Motor neuron (in vitro differentiated cells): ENCODE data around the gene PAF1. TPM values are rescaled to one million over a fixed set of nuclear protein-coding genes. Genes with fewer than 3 reads are reported as not detected.
"Not testable (repeated sequence)": the region's sequence is repeated elsewhere in the genome, so short reads cannot be mapped to it uniquely, and the experiment has no call there.

Experiments used
- ATAC-seq, 8 experiments: fragments of 200-7000 bp; cut with Tn5 transposase; replicated peaks in 6 of 8; 2 replicates each; pipeline ENCODE4 v1.8.0; 2021; ENCODE audit warnings: mild to moderate bottlenecking in 8 of 8, moderate library complexity in 8 of 8
- H3K27ac ChIP-seq, 2 donors: fragments of 250-450 bp; sonication (Bioruptor Pico); 2 replicates each; pipeline ENCODE4 v1.9.0; 2021; ENCODE audit warnings: antibody characterized with exemption in 2 of 2, mild to moderate bottlenecking in 2 of 2, moderate library complexity in 1 of 2
- H3K4me1 ChIP-seq, 2 donors: fragments of 250-450 bp; sonication (Bioruptor Pico); replicated peaks in 1 of 2; 2 replicates each; pipeline ENCODE4 v1.6.1; 2021; ENCODE audit warnings: antibody characterized with exemption in 2 of 2, mild to moderate bottlenecking in 2 of 2, moderate library complexity in 1 of 2
- H3K4me3 ChIP-seq, 5 donors: fragments of 250-450 bp; sonication (Bioruptor Pico); 2 replicates each; pipeline ENCODE4 v1.9.0; 2021; ENCODE audit warnings: antibody characterized with exemption in 5 of 5, mild to moderate bottlenecking in 5 of 5, moderate library complexity in 4 of 5
- WGBS, 10 experiments: fragments of 450-650 bp; shearing (Covaris generic); methylation state at CpG; one replicate each; pipeline ENCODE4 v1.0.0; 2022; 5-methylcytosine and 5-hydroxymethylcytosine counted together
- in situ Hi-C, 9 experiments: fragments of 400-800 bp; cut with MboI; loops; one replicate each; pipeline ENCODE4 v1.15.0; 2021; ENCODE audit warnings: low sequenced_read_pairs in 9 of 9, low pct_unique_long_range_greater_than_20kb in 2 of 9; ENCODE audit not compliant: unreplicated experiment in 9 of 9
- total RNA-seq, 8 experiments: library from RNA; unstranded; fragments of 300-600 nt; gene quantifications; 2 replicates each; pipeline versions ENCODE4 v1.2.3 to v1.2.4, GENCODE V29; 2022

PAF1 gene
- total RNA-seq, 8 experiments from 2014 or later, result 23.7 to 59.7 (median 37.0) TPM

DNA sequence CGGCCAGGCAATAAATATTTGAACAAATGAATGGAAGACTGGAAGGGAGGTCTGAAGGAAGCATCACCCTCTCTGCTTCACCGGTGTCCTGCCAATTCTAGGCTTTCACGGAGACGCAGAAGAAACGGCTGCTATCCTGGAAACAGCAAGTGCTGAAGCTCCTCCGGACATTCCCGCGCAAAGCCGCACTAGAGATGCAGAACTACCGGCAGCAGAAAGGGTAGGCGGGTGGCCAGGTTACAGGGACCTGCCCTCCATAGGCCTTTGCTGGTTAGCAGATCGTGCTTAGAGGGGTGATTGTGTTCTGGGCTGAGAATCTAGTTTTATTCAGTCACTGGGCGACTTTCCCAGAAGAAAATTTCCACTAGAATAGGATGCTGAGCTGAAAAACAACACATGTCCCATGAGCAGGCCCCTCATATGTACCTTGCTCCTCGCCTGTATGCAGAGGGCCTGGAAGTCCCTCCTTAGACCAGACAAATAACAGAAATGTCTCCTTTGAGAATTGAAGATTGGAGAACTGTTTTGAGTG is 11.0 kb downstream of the PAF1 start:
- 53 to 100% (median 90%) methylated on average over 1 to 5 of the region's 14 CpGs; no CpG with 5 or more reads in 5 of the 10 experiments for WGBS, 10 experiments
- H3K4me3 ChIP-seq, result no peak overlapping the region
- no peaks in the 10 kb centered on the region for H3K4me1 ChIP-seq
- in situ Hi-C loops, result no loop called here
- ATAC-seq, result no peak
- H3K27ac ChIP-seq, result no peak overlapping the region

DNA sequence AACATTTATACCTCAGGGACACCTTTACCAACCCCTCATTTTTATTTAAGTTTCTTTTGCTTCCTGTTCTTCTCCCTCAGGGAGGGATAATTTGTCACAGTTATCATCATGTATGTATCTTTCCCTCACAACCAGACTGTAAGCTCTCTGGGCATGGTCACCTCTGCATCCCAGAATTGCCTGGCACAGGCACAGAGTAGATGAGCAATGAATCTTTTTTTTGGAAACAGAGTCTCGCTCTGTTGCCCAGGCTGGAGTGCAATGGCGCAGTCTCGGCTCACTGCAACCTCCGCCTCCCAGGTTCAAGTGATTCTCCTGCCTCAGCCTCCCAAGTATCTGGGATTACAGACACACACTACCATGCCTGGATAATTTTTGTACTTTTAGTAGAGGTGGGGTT is 11.5 kb downstream of the PAF1 start:
- WGBS, 10 experiments, result 100% methylated on average over 1 to 3 of the region's 4 CpGs; no CpG with 5 or more reads in 7 of the 10 experiments
- H3K4me3 ChIP-seq, ATAC-seq, in situ Hi-C loops, H3K27ac ChIP-seq, H3K4me1 ChIP-seq: not testable (repeated sequence)

DNA sequence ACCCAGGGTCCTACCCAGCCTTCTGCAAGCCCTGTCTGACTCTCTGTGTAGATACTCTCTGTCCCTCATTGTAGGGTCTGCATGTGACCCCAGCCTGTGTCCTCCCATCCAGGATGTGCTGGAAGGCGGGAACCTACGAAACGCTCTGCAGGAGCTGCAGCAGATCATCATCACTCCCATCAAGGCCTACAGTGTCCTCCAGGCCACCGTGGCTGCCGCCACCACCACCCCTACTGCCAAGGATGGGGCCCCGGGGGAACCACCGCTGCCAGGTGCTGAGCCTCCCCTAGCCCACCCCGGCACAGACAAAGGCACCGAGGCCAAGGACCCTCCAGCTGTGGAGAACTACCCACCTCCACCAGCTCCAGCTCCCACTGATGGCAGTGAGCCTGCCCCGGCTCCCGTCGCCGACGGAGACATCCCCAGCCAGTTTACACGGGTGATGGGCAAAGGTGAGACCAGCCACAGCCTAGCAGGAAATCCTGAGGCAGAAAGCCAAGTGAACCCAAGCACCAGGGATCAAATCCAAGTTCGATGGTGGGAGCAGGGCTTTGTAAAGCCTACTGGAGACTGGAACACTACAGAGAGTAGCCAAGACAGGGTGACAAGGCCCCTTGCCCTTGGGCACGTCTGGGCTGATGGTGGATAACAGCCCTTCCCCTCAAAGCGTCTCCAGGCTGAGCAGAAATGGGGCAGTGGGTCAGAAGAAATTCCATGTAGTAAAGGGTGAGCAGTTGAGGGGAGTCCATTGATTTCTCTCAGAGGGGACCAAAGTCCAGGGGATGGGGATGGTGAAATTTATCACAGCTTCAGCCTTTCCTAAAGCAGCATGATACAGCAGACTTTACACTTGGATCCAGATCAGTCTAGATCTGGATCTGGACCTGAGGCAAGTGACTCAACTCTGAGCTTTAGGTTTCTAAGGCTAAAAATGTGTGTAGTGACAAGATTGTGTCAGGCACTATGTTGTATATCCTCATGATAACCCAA is 13.2 kb downstream of the PAF1 start:
- 75 to 100% (median 100%) methylated on average over 1 to 3 of the region's 18 CpGs; no CpG with 5 or more reads in 4 of the 10 experiments for WGBS, 10 experiments
- peak in 2 of 8 experiments; percentile 7 to 11 for ATAC-seq
- Histone ChIP-seq H3K4me1 (no peaks in the 10 kb centered on the region), H3K4me3 (no peak overlapping the region), H3K27ac (no peak overlapping the region)
- in situ Hi-C loops, result no loop called here

DNA sequence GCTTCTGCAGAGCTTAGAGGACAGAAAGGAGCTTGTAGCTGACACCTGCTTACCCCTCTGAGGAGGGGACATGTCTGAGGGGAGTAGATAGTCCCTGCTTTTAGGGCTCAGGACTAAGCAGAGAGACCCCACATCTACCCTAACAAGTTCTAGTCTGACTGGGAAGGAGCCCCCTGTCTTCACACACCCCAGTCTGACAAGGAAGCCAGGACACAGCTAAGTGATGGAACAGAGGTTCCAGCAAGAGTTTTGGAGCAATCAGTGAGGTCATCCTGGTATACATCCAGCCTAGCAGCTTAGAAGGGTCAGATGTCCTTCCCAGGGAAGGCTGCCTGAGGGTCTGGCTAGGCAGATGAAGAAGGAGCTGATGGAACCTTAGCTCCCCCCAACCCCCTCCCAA is 15.0 kb downstream of the PAF1 start:
- no peak for ATAC-seq
- Histone ChIP-seq H3K4me1 (no peaks in the 10 kb centered on the region), H3K4me3 (no peak overlapping the region), H3K27ac (no peak overlapping the region)
- in situ Hi-C loops, result no loop called here

DNA sequence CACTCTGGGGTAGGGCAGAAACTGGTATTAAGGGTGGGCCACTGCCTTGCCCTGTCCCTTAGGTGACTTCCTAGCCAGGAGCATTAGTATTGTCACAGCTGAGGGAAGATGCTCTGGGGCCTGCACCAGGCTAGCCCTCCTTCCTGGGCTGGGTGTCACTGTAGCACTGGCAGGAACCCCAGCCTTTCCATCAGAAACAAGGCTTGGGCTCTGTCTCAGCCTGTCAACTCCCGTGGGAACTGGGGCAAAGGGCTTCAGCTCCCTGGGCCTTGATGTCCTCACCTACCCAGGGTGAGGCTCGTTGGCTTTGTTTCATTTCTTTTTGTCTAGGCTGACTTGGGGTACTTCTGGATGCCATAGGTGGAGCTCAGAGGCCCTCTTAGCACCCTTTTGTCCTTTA is 18.0 kb downstream of the PAF1 start:
- Histone ChIP-seq H3K4me1 (no peaks in the 10 kb centered on the region), H3K4me3 (no peak overlapping the region), H3K27ac (no peak overlapping the region)
- in situ Hi-C loops, result no loop called here
- peak in 2 of 8 experiments; percentile 25 to 35 for ATAC-seq
- WGBS, 10 experiments, result 60 to 90% (median 68%) methylated on average over 1 to 2 of the region's 2 CpGs; no CpG with 5 or more reads in 6 of the 10 experiments

DNA sequence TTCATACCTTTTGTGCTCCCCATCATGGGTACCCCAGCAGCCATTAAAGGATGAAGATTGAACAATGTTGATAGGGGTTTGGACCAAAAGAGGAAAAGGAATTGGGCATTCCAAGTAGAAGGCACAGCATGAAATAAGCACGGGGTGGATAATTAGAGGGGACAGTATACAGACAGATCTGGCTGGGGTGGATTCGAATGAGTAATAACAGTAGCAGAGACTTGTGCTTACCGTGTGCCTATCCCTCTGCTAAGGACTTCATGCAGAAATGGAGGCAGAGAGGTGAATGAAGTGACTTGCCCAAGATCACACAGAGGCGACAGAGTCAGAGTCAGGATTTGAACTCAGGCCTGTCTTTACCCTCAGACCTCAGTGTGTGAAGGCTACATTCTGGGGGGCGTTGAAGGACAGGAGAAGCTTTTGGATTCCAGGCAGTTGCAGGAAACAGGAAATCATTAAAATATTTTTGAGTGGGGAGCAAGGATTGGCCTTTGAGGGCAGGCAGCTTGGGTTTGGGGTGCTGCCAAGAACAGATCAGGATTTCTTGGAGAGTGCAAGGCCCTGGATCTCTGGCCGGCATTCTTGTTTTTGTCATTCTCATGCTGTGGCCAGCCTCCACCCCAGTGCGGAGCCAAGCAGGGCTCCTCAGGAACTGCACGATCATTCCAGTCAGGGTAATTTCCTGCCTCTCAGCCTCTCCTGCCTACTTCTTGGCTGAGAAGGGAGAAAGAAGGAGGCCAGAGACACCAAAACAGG is 18.7 kb downstream of the PAF1 start:
- Histone ChIP-seq H3K4me1 (no peaks in the 10 kb centered on the region), H3K27ac (no peak overlapping the region), H3K4me3 (no peak overlapping the region)
- 23 to 100% (median 81%) methylated on average over 1 to 8 of the region's 8 CpGs; no CpG with 5 or more reads in 3 of the 10 experiments for WGBS, 10 experiments
- in situ Hi-C loops, result no loop called here
- peak in 2 of 8 experiments; percentile 87 to 94 for ATAC-seq

DNA sequence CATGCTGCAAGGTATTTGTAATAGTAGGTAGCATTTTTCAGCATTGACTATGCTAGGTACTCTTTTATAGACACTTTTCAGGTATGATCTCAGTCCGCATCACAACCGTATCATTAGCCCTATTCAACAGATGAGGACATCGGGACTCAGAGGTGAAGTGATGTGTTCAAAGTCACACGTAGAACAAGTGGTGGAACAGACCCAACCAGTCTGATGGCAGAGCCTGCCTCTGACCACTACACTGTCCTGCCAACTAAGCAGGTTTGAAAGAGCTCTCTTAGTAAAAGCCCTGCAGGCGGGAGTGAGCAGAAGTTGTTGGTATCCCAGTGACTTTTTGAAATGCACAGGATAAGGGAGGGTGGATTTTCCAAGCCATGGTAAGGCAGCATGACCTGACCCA is 20.2 kb downstream of the PAF1 start:
- WGBS, 10 experiments, result 86 to 100% (median 91%) methylated on average over 1 to 5 of the region's 5 CpGs; no CpG with 5 or more reads in 2 of the 10 experiments
- no peak overlapping the region for H3K27ac ChIP-seq
- ATAC-seq, result no peak

DNA sequence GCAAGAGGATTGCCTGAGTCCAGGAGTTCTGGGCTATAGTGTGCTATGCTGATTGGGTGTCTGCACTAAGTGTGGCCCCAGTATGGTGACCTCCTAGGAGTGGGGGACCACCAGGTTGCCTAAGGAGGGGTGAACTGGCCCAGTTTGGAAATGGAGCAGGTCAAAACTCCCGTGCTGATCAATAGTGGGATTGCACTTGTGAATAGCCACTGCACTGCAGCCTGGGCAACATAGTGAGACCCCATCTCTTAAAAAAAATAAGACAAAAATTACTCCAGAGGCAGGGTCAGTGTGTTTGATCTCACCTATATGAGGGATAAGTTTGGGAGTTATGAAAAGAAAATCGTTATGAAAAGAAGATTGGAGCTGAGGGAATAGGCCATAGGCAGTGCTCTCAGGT is 21.7 kb downstream of the PAF1 start:
- no peak overlapping the region for H3K27ac ChIP-seq
- ATAC-seq, result no peak
- no peaks in the 10 kb centered on the region for H3K4me1 ChIP-seq
- WGBS, 10 experiments, result 0 to 100% (median 68%) methylated on average over 1 to 2 of the region's 2 CpGs; no CpG with 5 or more reads in 2 of the 10 experiments
- in situ Hi-C loops, result no loop called here
- H3K4me3 ChIP-seq, result no peak overlapping the region

More for the DNA sequence above, 20.2 kb downstream of the PAF1 start:
- H3K4me3 ChIP-seq, result no peak overlapping the region
- H3K4me1 ChIP-seq, result no peaks in the 10 kb centered on the region
- in situ Hi-C loops, result no loop called here

DNA sequence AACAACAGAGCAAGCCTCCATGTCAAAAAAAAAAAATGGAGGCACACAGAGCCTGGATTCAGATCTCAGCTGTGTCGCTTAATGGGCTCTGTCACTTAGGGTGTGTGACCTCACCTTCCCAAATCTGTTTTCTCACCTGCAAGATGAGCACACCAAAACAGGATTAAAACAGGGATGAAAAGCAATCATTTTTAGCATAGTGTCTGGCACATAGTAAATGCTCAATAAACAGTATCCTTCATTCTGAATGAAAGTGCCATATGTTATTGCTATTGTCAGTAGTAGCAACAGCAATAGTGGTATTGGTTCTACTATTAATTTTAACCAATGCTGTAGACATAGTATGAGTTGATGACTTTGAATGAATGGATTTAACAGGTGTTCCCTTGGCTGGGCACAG is 25.4 kb downstream of the PAF1 start:
- H3K27ac ChIP-seq, result no peak overlapping the region
- H3K4me1 ChIP-seq, result no peaks in the 10 kb centered on the region
- H3K4me3 ChIP-seq, result no peak overlapping the region
- ATAC-seq, result no peak
- in situ Hi-C loops, result no loop called here
- WGBS, 10 experiments, result 100% methylated on average over 1 of the region's 1 CpG; no CpG with 5 or more reads in 5 of the 10 experiments

DNA sequence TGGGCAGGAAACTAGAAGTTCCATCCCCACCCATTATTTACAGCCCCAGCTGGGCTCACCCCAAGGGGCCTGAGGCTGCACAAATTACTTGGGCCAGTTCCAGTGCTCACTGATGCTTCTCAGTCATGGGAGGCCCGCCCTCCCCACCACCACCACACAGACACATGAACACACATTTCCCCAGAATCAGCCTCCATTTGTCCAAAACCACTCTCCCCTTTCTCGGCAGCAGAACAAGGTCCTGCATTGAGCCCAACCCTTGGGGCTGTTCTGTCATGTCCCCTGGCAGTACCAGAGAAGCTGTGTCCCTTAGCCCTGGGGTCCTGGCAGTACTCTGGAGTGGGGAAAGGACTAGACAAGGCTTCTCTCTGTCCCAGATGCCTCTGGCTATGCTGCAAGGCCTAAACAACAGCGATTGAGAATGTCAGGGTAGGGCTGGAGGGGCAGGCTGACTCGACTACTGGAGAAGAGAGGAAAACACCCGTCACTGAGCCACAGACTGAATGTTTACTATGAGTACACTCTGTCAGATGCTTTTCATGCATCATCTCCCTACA is 26.9 kb downstream of the PAF1 start:
- H3K4me1 ChIP-seq, result no peaks in the 10 kb centered on the region
- no peak overlapping the region for H3K4me3 ChIP-seq
- no peak overlapping the region for H3K27ac ChIP-seq
- in situ Hi-C loops, result no loop called here
- WGBS, 10 experiments, result 0 to 100% (median 82%) methylated on average over 1 to 4 of the region's 5 CpGs; no CpG with 5 or more reads in 4 of the 10 experiments
- ATAC-seq, result peak in 3 of 8 experiments; percentile 68 to 89 (median 76)

DNA sequence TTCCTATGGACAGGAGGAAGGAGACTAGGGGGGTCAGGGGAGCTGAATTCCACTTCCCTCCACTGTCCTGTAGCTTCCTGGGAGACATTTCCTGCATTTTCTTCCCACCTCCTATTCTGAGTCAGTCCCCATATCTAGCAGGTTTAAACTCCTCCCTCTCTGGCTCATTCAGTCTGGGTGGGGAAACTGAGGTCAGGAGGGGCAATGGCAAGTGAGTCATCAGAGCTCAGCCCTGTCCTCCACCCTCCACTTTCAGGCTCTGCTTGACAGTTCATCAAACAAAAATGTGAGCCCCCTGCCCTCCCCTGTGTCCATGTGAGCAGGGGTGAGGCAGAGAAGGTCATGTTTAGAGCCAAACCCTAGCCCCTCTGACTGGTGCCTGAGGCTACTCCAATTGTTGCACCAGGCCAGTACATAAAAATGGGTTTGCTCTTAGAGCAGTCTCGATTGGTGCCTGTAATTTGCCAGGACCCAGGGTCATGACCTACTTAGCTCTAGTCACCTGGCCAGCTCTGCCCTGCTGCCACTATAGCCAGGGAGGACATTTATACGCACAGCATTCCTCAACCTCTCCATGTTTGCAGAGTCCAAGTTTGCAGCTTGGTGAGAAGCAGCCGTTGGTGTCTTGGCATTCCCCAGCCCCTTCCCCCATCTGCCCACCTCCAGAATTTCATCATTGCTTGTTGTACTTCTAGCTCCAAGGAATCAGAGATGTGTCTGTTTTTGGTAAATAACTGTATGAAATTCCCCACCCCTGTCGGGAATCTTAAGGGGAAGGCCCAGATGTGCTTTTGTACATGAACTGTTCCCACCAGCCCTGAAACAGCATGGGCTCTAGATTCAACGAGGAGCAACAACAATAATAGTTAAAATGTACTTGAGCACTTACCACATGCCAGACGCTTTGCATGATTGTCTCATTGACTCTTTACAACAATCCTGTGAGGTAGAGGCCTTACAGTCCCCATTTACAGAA is 27.9 kb downstream of the PAF1 start:
- Histone ChIP-seq H3K27ac (no peak overlapping the region), H3K4me3 (no peak overlapping the region), H3K4me1 (no peaks in the 10 kb centered on the region)
- WGBS, 10 experiments, result 0 to 92% (median 83%) methylated on average over 1 to 6 of the region's 6 CpGs; no CpG with 5 or more reads in 3 of the 10 experiments
- peak in 3 of 8 experiments; percentile 40 to 50 (median 46) for ATAC-seq
- in situ Hi-C loops, result no loop called here

DNA sequence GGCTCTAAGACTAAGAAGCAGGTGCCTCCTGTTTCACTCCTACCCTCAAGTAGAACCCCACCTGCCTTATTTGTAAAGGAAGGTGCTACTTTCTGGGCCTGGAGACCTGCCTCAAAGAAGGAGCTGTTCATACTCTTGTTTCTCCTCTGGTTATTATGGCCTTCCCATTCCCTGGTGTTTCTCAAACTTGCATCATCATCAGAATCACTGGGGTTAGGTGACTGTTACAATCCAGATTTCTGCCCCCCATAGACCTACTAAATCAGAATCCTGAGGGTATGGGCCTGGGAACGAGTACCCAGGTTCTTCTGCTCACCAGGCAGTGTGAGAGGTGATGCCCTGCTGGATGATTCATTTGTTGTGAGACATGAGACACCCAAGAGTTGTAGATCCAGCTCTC is 30.3 kb downstream of the PAF1 start:
- 60 to 100% (median 100%) methylated on average over 1 of the region's 1 CpG; no CpG with 5 or more reads in 7 of the 10 experiments for WGBS, 10 experiments
- in situ Hi-C loops, result no loop called here
- Histone ChIP-seq H3K4me1 (no peaks in the 10 kb centered on the region), H3K27ac (no peak overlapping the region), H3K4me3 (no peak overlapping the region)
- ATAC-seq, result no peak
